Measurements from ENCODE around the gene USF1.

The USF1 gene

GRCh38 chr1:161095230-161095629 lies 49.5 kb upstream of the USF1 start (continued):
- TF ChIP-seq ARNTL (CRISPR knock-in tag; IDR thresholded peaks at IDR 0.05; ENCODE audit: borderline replicate concordance, low read depth), result no peak

GRCh38 chr1:161094481-161094880 lies 48.7 kb upstream of the USF1 start:
- ATAC-seq, result no peak

GRCh38 chr1:161092621-161093028 lies 46.8 kb upstream of the USF1 start:
- TF ChIP-seq POU6F1 (CRISPR knock-in tag; IDR thresholded peaks at IDR 0.05; ENCODE audit: borderline replicate concordance, low read depth) (no peak), TOX (CRISPR knock-in tag; IDR thresholded peaks at IDR 0.05; ENCODE audit: borderline replicate concordance) (no peak), ZFP30 (CRISPR knock-in tag; IDR thresholded peaks at IDR 0.05) (no peak), TCF4 (CRISPR knock-in tag; IDR thresholded peaks at IDR 0.05; ENCODE audit: borderline replicate concordance) (no peak), CSDC2 (CRISPR knock-in tag; IDR thresholded peaks at IDR 0.05) (no peak), CSRNP3 (CRISPR knock-in tag; IDR thresholded peaks at IDR 0.05) (no peak), TSHZ2 (CRISPR knock-in tag; IDR thresholded peaks at IDR 0.05) (no peak), ZNF8 (CRISPR knock-in tag; IDR thresholded peaks at IDR 0.05) (no peak), ZC3H10 (CRISPR knock-in tag; IDR thresholded peaks at IDR 0.05) (no peak), ZFP3 (CRISPR knock-in tag; IDR thresholded peaks at IDR 0.05) (no peak), ZNF70 (CRISPR knock-in tag; IDR thresholded peaks at IDR 0.05) (no peak), BACH2 (CRISPR knock-in tag; IDR thresholded peaks at IDR 0.05; ENCODE audit: borderline replicate concordance) (no peak), ZNF565 (CRISPR knock-in tag; conservative IDR thresholded peaks at IDR 0.05; ENCODE audit: low read depth) (no peak), GLIS3 (CRISPR knock-in tag; IDR thresholded peaks at IDR 0.05) (no peak), RARB (CRISPR knock-in tag; IDR thresholded peaks at IDR 0.05) (no peak), PPARA (CRISPR knock-in tag; IDR thresholded peaks at IDR 0.05; ENCODE audit: borderline replicate concordance) (no peak), SNAI2 (CRISPR knock-in tag; IDR thresholded peaks at IDR 0.05) (no peak)
- ATAC-seq, result peak; percentile 23; the same call in 1 of the 3 replicates

More at GRCh38 chr1:161094481-161094880, 48.7 kb upstream of the USF1 start:
- TF ChIP-seq ARNTL (CRISPR knock-in tag; IDR thresholded peaks at IDR 0.05; ENCODE audit: borderline replicate concordance, low read depth) (no peak), TCF4 (CRISPR knock-in tag; IDR thresholded peaks at IDR 0.05; ENCODE audit: borderline replicate concordance) (no peak), ESRRG (CRISPR knock-in tag; IDR thresholded peaks at IDR 0.05) (no peak), ISL1 (CRISPR knock-in tag; IDR thresholded peaks at IDR 0.05) (no peak)

GRCh38 chr1:161091796-161092507 lies 46.2 kb upstream of the USF1 start:
- ATAC-seq, result no peak; the same call in 2 of the 3 replicates
- no peak for TF ChIP-seq CREB5 (CRISPR knock-in tag; IDR thresholded peaks at IDR 0.05; ENCODE audit: low read depth)
- no peak for TF ChIP-seq SNAI2 (CRISPR knock-in tag; IDR thresholded peaks at IDR 0.05)
- TF ChIP-seq TSHZ2 (CRISPR knock-in tag; IDR thresholded peaks at IDR 0.05), result no peak
- no peak for TF ChIP-seq ARNTL (CRISPR knock-in tag; IDR thresholded peaks at IDR 0.05; ENCODE audit: borderline replicate concordance, low read depth)
- TF ChIP-seq TOX (CRISPR knock-in tag; IDR thresholded peaks at IDR 0.05; ENCODE audit: borderline replicate concordance), result no peak
- no peak for TF ChIP-seq ISL1 (CRISPR knock-in tag; IDR thresholded peaks at IDR 0.05)
- TF ChIP-seq ZFP3 (CRISPR knock-in tag; IDR thresholded peaks at IDR 0.05), result no peak
- no peak for TF ChIP-seq OSR1 (CRISPR knock-in tag; IDR thresholded peaks at IDR 0.05)
- TF ChIP-seq ZNF70 (CRISPR knock-in tag; IDR thresholded peaks at IDR 0.05), result no peak
- no peak for TF ChIP-seq BACH2 (CRISPR knock-in tag; IDR thresholded peaks at IDR 0.05; ENCODE audit: borderline replicate concordance)
- no peak for TF ChIP-seq CSRNP3 (CRISPR knock-in tag; IDR thresholded peaks at IDR 0.05)
- TF ChIP-seq RARB (CRISPR knock-in tag; IDR thresholded peaks at IDR 0.05), result no peak
- no peak for TF ChIP-seq TCF4 (CRISPR knock-in tag; IDR thresholded peaks at IDR 0.05; ENCODE audit: borderline replicate concordance)
- TF ChIP-seq ZFP30 (CRISPR knock-in tag; IDR thresholded peaks at IDR 0.05), result no peak
- TF ChIP-seq PPARA (CRISPR knock-in tag; IDR thresholded peaks at IDR 0.05; ENCODE audit: borderline replicate concordance), result no peak
- no peak for TF ChIP-seq ZNF8 (CRISPR knock-in tag; IDR thresholded peaks at IDR 0.05)
